ENCODE measurements around the gene CERS5. TPM values are rescaled to one million over a fixed set of nuclear protein-coding genes. Genes with fewer than 3 reads are reported as not detected.

CERS5 gene
- total and polyA plus RNA-seq, 8 donors = 38.1 to 76.4 (median 67.5) TPM

DNA sequence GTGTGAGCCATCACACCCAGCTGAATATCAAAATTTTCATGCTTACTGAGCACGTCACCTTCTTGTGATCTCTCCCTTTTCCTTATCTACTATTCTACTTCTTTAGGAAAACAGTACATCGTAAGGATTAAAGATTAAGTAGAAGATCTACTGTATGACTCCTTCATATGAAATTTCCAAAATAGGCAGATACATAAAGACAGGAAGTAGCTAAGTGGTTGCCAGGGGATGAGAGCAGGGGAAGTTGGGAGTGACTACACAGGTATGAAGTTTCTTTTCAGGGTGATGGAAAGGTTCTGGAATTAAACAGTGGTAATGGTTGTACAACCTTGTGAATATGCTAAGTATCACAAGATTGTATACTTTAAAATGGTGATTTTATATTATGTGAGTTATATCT, 36.5 kb upstream of the CERS5 start:
- TF ChIP-seq, protein P1, sequence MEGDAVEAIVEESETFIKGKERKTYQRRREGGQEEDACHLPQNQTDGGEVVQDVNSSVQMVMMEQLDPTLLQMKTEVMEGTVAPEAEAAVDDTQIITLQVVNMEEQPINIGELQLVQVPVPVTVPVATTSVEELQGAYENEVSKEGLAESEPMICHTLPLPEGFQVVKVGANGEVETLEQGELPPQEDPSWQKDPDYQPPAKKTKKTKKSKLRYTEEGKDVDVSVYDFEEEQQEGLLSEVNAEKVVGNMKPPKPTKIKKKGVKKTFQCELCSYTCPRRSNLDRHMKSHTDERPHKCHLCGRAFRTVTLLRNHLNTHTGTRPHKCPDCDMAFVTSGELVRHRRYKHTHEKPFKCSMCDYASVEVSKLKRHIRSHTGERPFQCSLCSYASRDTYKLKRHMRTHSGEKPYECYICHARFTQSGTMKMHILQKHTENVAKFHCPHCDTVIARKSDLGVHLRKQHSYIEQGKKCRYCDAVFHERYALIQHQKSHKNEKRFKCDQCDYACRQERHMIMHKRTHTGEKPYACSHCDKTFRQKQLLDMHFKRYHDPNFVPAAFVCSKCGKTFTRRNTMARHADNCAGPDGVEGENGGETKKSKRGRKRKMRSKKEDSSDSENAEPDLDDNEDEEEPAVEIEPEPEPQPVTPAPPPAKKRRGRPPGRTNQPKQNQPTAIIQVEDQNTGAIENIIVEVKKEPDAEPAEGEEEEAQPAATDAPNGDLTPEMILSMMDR (IDR thresholded peaks at IDR 0.05) = no peak
- DNase-seq (no peak), ATAC-seq (no peak)
- no peak overlapping the region for H3K27ac ChIP-seq
- no peak overlapping the region for H3K4me3 ChIP-seq
- peaks cover 7 to 57% of the 10 kb centered on the region in 2 donors for H3K36me3 ChIP-seq
- H3K9me3 ChIP-seq = no peaks in the 10 kb centered on the region
- intact Hi-C loops (cut with DNase I) = no loop called here
- H3K4me1 ChIP-seq = no peaks in the 10 kb centered on the region
- H3K27me3 ChIP-seq = no peaks in the 10 kb centered on the region

DNA sequence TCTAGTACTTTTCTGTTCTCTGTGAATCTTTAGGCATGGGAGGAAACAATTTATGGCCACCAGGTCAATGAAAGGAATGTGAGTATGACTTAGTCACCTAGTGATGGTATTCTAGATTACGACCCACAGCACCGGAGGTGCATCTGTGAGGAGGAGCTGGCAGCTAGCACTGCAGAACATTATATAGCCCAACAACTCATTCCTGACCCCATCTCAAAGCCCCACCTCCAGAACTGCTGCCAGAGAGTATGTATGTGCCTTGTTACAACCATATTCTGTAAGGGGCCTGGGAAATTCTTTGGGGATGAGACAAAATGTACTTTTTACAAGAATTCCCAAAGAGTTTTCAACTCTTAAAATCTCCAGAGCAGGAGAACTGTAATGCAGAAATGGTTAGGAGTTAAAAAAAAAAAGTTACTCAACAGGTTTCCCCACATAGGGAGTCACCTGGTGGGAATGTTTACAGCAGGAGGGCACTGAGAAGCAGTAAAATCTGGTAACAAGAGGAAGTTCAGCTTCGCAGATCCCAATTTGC, 34.9 kb upstream of the CERS5 start:
- intact Hi-C loops (cut with DNase I) = no loop called here
- Histone ChIP-seq H3K27ac (peak overlapping the region in 1 of 2 donors; percentile 35), H3K4me1 (no peaks in the 10 kb centered on the region), H3K4me3 (no peak overlapping the region), H3K36me3 (peaks cover 7 to 70% of the 10 kb centered on the region in 2 donors), H3K27me3 (no peaks in the 10 kb centered on the region), H3K9me3 (no peaks in the 10 kb centered on the region)
- DNase-seq (peak in 2 of 4 donors; percentile 17 to 57), ATAC-seq (peak; percentile 87)
- TF ChIP-seq, protein P1 (IDR thresholded peaks at IDR 0.05) = no peak

DNA sequence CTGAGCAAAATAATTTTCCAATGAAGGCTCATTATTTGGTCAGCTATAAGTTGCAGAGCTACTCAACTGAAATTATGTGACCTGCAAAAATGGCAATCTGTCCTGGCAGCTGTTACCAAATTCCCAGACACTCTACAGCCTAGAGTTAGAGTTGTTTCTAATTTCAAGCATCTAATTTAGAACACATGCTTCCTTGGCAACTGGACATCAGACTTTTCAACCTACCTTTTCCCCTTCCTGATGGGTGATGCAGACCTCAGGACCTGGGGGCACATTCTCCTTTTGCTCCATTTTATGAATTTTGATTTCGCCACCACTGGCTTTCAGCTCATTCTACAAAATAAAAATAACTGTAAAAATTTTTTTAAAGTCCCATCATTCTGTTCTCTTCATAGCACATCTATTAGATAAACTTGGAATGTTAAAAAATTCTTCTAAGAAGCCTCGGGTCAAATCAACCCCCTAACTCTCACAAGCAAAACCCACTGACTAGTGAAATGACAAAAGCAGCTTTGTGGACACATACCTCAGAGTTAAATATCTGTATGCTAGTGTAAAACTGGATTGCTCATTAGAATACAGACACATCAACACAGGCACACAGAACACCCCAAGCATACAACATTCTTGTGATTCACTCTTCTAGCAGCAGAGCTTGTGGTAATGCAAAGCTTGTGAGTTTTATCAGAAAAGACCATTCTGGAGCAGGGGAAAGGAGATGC, 33.5 kb upstream of the CERS5 start:
- DNase-seq = no peak
- ATAC-seq = no peak
- intact Hi-C loops (cut with DNase I) = no loop called here
- H3K4me3 ChIP-seq = no peak overlapping the region
- H3K27ac ChIP-seq = no peak overlapping the region
- H3K9me3 ChIP-seq = no peaks in the 10 kb centered on the region
- TF ChIP-seq, protein P1 (IDR thresholded peaks at IDR 0.05) = no peak
- H3K4me1 ChIP-seq = no peaks in the 10 kb centered on the region
- peaks cover 7 to 68% of the 10 kb centered on the region in 2 donors for H3K36me3 ChIP-seq
- no peaks in the 10 kb centered on the region for H3K27me3 ChIP-seq

DNA sequence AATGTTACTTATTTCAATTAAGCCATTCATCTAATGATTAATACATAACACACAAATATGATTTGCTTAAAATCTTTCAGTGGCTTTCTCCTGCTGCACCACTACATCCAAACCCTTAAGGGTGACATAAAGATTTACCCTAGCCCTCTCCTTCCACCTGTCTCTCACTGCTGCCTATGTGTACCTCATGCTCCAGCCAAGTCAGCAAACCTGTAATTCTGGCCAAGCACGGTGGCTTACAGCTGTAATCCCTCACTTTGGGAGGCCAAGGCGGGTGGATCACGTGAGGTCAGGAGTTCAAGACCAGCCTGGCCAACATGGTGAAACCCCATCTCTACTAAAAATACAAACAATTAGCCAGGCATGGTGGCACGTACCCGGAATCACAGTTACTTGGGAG, 31.7 kb upstream of the CERS5 start:
- no peak for DNase-seq
- Histone ChIP-seq H3K27me3 (no peaks in the 10 kb centered on the region), H3K4me1 (no peaks in the 10 kb centered on the region), H3K27ac (no peak overlapping the region), H3K36me3 (peaks cover 0 to 65% of the 10 kb centered on the region in 2 donors), H3K4me3 (no peak overlapping the region), H3K9me3 (no peaks in the 10 kb centered on the region)
- TF ChIP-seq, protein P1 (IDR thresholded peaks at IDR 0.05) = no peak
- intact Hi-C loops (cut with DNase I) = no loop called here
- no peak for ATAC-seq

DNA sequence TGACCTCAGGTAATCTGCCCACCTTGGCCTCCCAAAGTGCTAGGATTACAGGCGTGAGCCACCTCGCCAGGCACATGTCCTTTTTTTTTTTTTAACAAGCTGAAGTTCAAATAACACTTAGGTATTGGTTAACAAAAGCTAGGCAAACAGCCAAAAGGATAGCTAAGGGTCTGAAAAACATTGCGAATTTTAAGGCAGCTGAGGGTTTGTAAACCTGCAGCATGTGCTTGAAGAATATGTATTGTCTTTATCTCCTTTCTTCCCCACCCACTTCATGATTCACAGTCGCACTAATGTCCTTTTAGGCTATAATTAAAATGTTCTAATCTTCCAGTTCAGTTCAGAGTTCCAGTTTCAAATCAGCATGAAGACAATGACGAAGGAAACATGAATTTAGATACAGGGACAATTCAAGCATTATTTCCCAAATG, 30.1 kb upstream of the CERS5 start:
- H3K4me1 ChIP-seq = no peaks in the 10 kb centered on the region
- H3K27me3 ChIP-seq = no peaks in the 10 kb centered on the region
- no peak for DNase-seq
- no peak overlapping the region for H3K4me3 ChIP-seq
- H3K36me3 ChIP-seq = peaks cover 0 to 62% of the 10 kb centered on the region in 2 donors
- H3K27ac ChIP-seq = no peak overlapping the region
- intact Hi-C loops (cut with DNase I) = no loop called here
- ATAC-seq = no peak
- TF ChIP-seq, protein P1 (IDR thresholded peaks at IDR 0.05) = no peak
- H3K9me3 ChIP-seq = no peaks in the 10 kb centered on the region

Data from left lung (tissue), 10 donors.